ENCODE measurements around the gene TIMM10. TPM values are rescaled to one million over a fixed set of nuclear protein-coding genes. Genes with fewer than 3 reads are reported as not detected.

TIMM10 gene
- total RNA-seq = 37.6 and 71.2 TPM in 2 replicates

GRCh38 chr11:57530596-57531507 is at the start of gene TIMM10:
Gene TIMM10, minus strand, starts transcription at chr11:57530754. Its CDS starts 565 bp downstream, at chr11:57530189.

GRCh38 chr11:57567515-57568329 is 37.2 kb upstream of the TIMM10 start, which contains the start of gene UBE2L6:
Gene UBE2L6, minus strand, starts transcription at chr11:57567672. Its CDS starts 61 bp downstream, at chr11:57567611.

GRCh38 chr11:57536947-57537619 is 6.5 kb upstream of the TIMM10 start, which contains the start of gene SMTNL1:
Gene SMTNL1, plus strand, starts transcription at chr11:57537595. Its CDS starts 5,048 bp downstream, at chr11:57542643.

GRCh38 chr11:57515332-57516060 is 15.1 kb downstream of the TIMM10 start, which contains the start of gene SLC43A1:
Gene SLC43A1, minus strand, starts transcription at chr11:57515702. Its CDS starts 1,591 bp downstream, at chr11:57514111.

Other genes starting within 250 kb of the TIMM10 start
- gene TNKS1BP1, start 205.8 kb downstream of the TIMM10 start, total RNA-seq = 75.8 and 146 TPM in 2 replicates
- gene SSRP1, start 194.9 kb downstream of the TIMM10 start, total RNA-seq = 74.0 and 131 TPM in 2 replicates
- not detected in 2 replicates for gene P2RX3, start 192.4 kb downstream of the TIMM10 start, total RNA-seq
- gene PRG3, start 149.6 kb downstream of the TIMM10 start, total RNA-seq = not detected in 2 replicates
- not detected in 2 replicates for gene PRG2, start 140.1 kb downstream of the TIMM10 start, total RNA-seq
- gene SLC43A3, start 103.6 kb downstream of the TIMM10 start, total RNA-seq = 15.7 and 44.2 TPM in 2 replicates
- 0.16 and 4.4 TPM in 2 replicates for gene RTN4RL2, start 70.2 kb downstream of the TIMM10 start, total RNA-seq
- gene SLC43A1, start 15.1 kb downstream of the TIMM10 start, total RNA-seq = 9.8 and 12.4 TPM in 2 replicates
- not detected in 2 replicates for gene SMTNL1, start 6.8 kb upstream of the TIMM10 start, total RNA-seq
- 11.9 and 50.8 TPM in 2 replicates for gene UBE2L6, start 36.9 kb upstream of the TIMM10 start, total RNA-seq
- gene SERPING1, start 66.9 kb upstream of the TIMM10 start, total RNA-seq = 5.1 and 28.6 TPM in 2 replicates
- gene YPEL4, start 119.2 kb upstream of the TIMM10 start, total RNA-seq = 0.38 TPM in 1 of 2 replicates, not detected in the other
- gene CLP1, start 127.0 kb upstream of the TIMM10 start, total RNA-seq = 13.6 and 14.7 TPM in 2 replicates
- gene ZDHHC5, start 137.4 kb upstream of the TIMM10 start, total RNA-seq = 45.6 and 59.2 TPM in 2 replicates
- 33.6 and 36.5 TPM in 2 replicates for gene MED19, start 181.5 kb upstream of the TIMM10 start, total RNA-seq
- 54.0 and 69.1 TPM in 2 replicates for gene TMX2, start 181.8 kb upstream of the TIMM10 start, total RNA-seq
- 141 and 172 TPM in 2 replicates for gene SELENOH, start 210.7 kb upstream of the TIMM10 start, total RNA-seq
- not detected in 2 replicates for gene BTBD18, start 221.1 kb upstream of the TIMM10 start, total RNA-seq
- gene CTNND1, start 231.0 kb upstream of the TIMM10 start, total RNA-seq = 76.8 and 97.1 TPM in 2 replicates

Measured in mesangial cell (primary cell).